Natural killer cell treated with Interleukin-12 subunit alpha and Interleukin-12 subunit beta and Interleukin-15 and Interleukin-18, amount 100 ng/mL, for 72 hours (primary cell): ENCODE results near the gene GPT2. TPM values are rescaled to one million over a fixed set of nuclear protein-coding genes. Genes with fewer than 3 reads are reported as not detected.

ENCODE experiments used
- ATAC-seq, 2 donors: fragments of 150-1000 bp; cut with Tn5 transposase in 1 of 2; sonication (Bioruptor Pico), chemical (Tn5 transposase) in 1 of 2; 2 replicates each; pipeline ENCODE4 v1.10.0; 2021
- DNase-seq: peaks from one replicate; pipeline ENCODE4 v3.0.0; 2022; ENCODE audit warnings: low spot score
- H3K27ac Mint-ChIP-seq, 2 donors: 1 replicate in 1 of 2; 2 replicates in 1 of 2; pipeline ENCODE4 v1.8.0; 2022; ENCODE audit warnings: mixed read lengths in 2 of 2, mild to moderate bottlenecking in 1 of 2, moderate library complexity in 1 of 2
- H3K27me3 Mint-ChIP-seq, 2 donors: 1 replicate in 1 of 2; 2 replicates in 1 of 2; pipeline ENCODE4 v1.8.0; 2022; ENCODE audit warnings: mixed read lengths in 2 of 2
- H3K36me3 Mint-ChIP-seq: one replicate; pipeline ENCODE4 v1.8.0; 2022; ENCODE audit warnings: mixed read lengths
- H3K4me1 Mint-ChIP-seq, 2 donors: 1 replicate in 1 of 2; 2 replicates in 1 of 2; pipeline ENCODE4 v1.8.0; 2022; ENCODE audit warnings: low read depth in 2 of 2, mixed read lengths in 2 of 2, mild to moderate bottlenecking in 1 of 2
- H3K4me3 Mint-ChIP-seq: one replicate; pipeline ENCODE4 v1.8.0; 2022; ENCODE audit warnings: mixed read lengths
- H3K9me3 Mint-ChIP-seq: 2 replicates; pipeline ENCODE4 v1.8.0; 2022; ENCODE audit warnings: mixed read lengths
- total RNA-seq, 2 donors: library from RNA; stranded (reverse); gene quantifications; one replicate each; pipeline ENCODE4 v1.2.3, GENCODE V29; 2022

GPT2 gene
- total RNA-seq, 2 donors from 2014 or later = 10.0 to 10.4 TPM

- Mint-ChIP-seq H3K4me1 (peaks cover 0 to 4% of the 10 kb centered on the region in 2 donors), H3K27me3 (no peaks in the 10 kb centered on the region), H3K9me3 (no peaks in the 10 kb centered on the region), H3K4me3 (no peak overlapping the region), H3K27ac (no peak overlapping the region), H3K36me3 (no peaks in the 10 kb centered on the region)
- ATAC-seq (no peak), DNase-seq (no peak)
Measured at GRCh38 chr16:46911650-46912049, 27.5 kb downstream of the GPT2 start.

GRCh38 chr16:46914556-46915201 is 30.5 kb downstream of the GPT2 start:
- Mint-ChIP-seq H3K9me3 (no peaks in the 10 kb centered on the region), H3K4me3 (no peak overlapping the region), H3K27me3 (no peaks in the 10 kb centered on the region), H3K4me1 (no peaks in the 10 kb centered on the region), H3K27ac (no peak overlapping the region), H3K36me3 (no peaks in the 10 kb centered on the region)
- ATAC-seq (no peak), DNase-seq (no peak)

- no peak overlapping the region for H3K4me3 Mint-ChIP-seq
- no peak overlapping the region for H3K27ac Mint-ChIP-seq
- H3K9me3 Mint-ChIP-seq = no peaks in the 10 kb centered on the region
- DNase-seq (no peak), ATAC-seq (no peak)
- no peaks in the 10 kb centered on the region for H3K4me1 Mint-ChIP-seq
- H3K36me3 Mint-ChIP-seq = no peaks in the 10 kb centered on the region
- H3K27me3 Mint-ChIP-seq = no peaks in the 10 kb centered on the region
Measured at GRCh38 chr16:46915483-46916025, 31.4 kb downstream of the GPT2 start.

- no peak for ATAC-seq
- Mint-ChIP-seq H3K9me3 (no peaks in the 10 kb centered on the region), H3K4me3 (no peak overlapping the region)
Measured at GRCh38 chr16:46916980-46917379, 32.8 kb downstream of the GPT2 start.

GRCh38 chr16:46918400-46918799 is 34.2 kb downstream of the GPT2 start:
- Mint-ChIP-seq H3K4me3 (no peak overlapping the region), H3K27ac (no peak overlapping the region), H3K9me3 (no peaks in the 10 kb centered on the region), H3K27me3 (no peaks in the 10 kb centered on the region), H3K4me1 (no peaks in the 10 kb centered on the region), H3K36me3 (no peaks in the 10 kb centered on the region)
- DNase-seq (no peak), ATAC-seq (no peak)

More at GRCh38 chr16:46916980-46917379, 32.8 kb downstream of the GPT2 start:
- Mint-ChIP-seq H3K27ac (no peak overlapping the region), H3K36me3 (no peaks in the 10 kb centered on the region), H3K27me3 (no peaks in the 10 kb centered on the region), H3K4me1 (no peaks in the 10 kb centered on the region)
- no peak for DNase-seq

GRCh38 chr16:46918905-46919792 is 35.0 kb downstream of the GPT2 start:
- no peaks in the 10 kb centered on the region for H3K36me3 Mint-ChIP-seq
- no peak for DNase-seq
- H3K27ac Mint-ChIP-seq = no peak overlapping the region
- H3K4me3 Mint-ChIP-seq = no peak overlapping the region
- H3K27me3 Mint-ChIP-seq = no peaks in the 10 kb centered on the region
- no peaks in the 10 kb centered on the region for H3K9me3 Mint-ChIP-seq
- H3K4me1 Mint-ChIP-seq = no peaks in the 10 kb centered on the region
- peak in 1 of 2 donors; percentile 18 for ATAC-seq

- no peak overlapping the region for H3K27ac Mint-ChIP-seq
- DNase-seq (no peak), ATAC-seq (peak in 1 of 2 donors; percentile 10)
- no peak overlapping the region for H3K4me3 Mint-ChIP-seq
- H3K4me1 Mint-ChIP-seq = no peaks in the 10 kb centered on the region
- H3K36me3 Mint-ChIP-seq = no peaks in the 10 kb centered on the region
- H3K27me3 Mint-ChIP-seq = no peaks in the 10 kb centered on the region
- no peaks in the 10 kb centered on the region for H3K9me3 Mint-ChIP-seq
Measured at GRCh38 chr16:46920402-46921068, 36.4 kb downstream of the GPT2 start.

GRCh38 chr16:46922239-46922638 is 38.1 kb downstream of the GPT2 start:
- H3K27me3 Mint-ChIP-seq = no peaks in the 10 kb centered on the region
- no peaks in the 10 kb centered on the region for H3K9me3 Mint-ChIP-seq
- H3K4me1 Mint-ChIP-seq = no peaks in the 10 kb centered on the region
- H3K36me3 Mint-ChIP-seq = no peaks in the 10 kb centered on the region
- H3K27ac Mint-ChIP-seq = no peak overlapping the region
- no peak for ATAC-seq
- DNase-seq = no peak
- no peak overlapping the region for H3K4me3 Mint-ChIP-seq

- ATAC-seq (no peak), DNase-seq (no peak)
- Mint-ChIP-seq H3K36me3 (no peaks in the 10 kb centered on the region), H3K4me1 (no peaks in the 10 kb centered on the region), H3K9me3 (no peaks in the 10 kb centered on the region), H3K4me3 (no peak overlapping the region), H3K27ac (no peak overlapping the region), H3K27me3 (no peaks in the 10 kb centered on the region)
Measured at GRCh38 chr16:46923513-46924295, 39.5 kb downstream of the GPT2 start.

- ATAC-seq = no peak
- no peak overlapping the region for H3K4me3 Mint-ChIP-seq
- no peaks in the 10 kb centered on the region for H3K9me3 Mint-ChIP-seq
- DNase-seq = no peak
- no peaks in the 10 kb centered on the region for H3K4me1 Mint-ChIP-seq
- no peaks in the 10 kb centered on the region for H3K36me3 Mint-ChIP-seq
- no peaks in the 10 kb centered on the region for H3K27me3 Mint-ChIP-seq
- H3K27ac Mint-ChIP-seq = no peak overlapping the region
Measured at GRCh38 chr16:46924402-46924801, 40.2 kb downstream of the GPT2 start.

GRCh38 chr16:46926470-46927225 is 42.5 kb downstream of the GPT2 start:
- Mint-ChIP-seq H3K36me3 (no peaks in the 10 kb centered on the region), H3K27ac (no peak overlapping the region), H3K9me3 (no peaks in the 10 kb centered on the region), H3K27me3 (no peaks in the 10 kb centered on the region), H3K4me1 (no peaks in the 10 kb centered on the region), H3K4me3 (no peak overlapping the region)
- DNase-seq = no peak
- no peak for ATAC-seq

GRCh38 chr16:46927273-46927672 is 43.1 kb downstream of the GPT2 start:
- H3K27ac Mint-ChIP-seq = peak overlapping the region in 1 of 2 donors; percentile 43
- ATAC-seq = no peak
- no peaks in the 10 kb centered on the region for H3K9me3 Mint-ChIP-seq
- H3K36me3 Mint-ChIP-seq = no peaks in the 10 kb centered on the region
- DNase-seq = no peak
- H3K27me3 Mint-ChIP-seq = no peaks in the 10 kb centered on the region
- no peaks in the 10 kb centered on the region for H3K4me1 Mint-ChIP-seq
- H3K4me3 Mint-ChIP-seq = no peak overlapping the region

- Mint-ChIP-seq H3K4me3 (no peak overlapping the region), H3K36me3 (no peaks in the 10 kb centered on the region), H3K27me3 (no peaks in the 10 kb centered on the region), H3K27ac (no peak overlapping the region), H3K9me3 (no peaks in the 10 kb centered on the region), H3K4me1 (no peaks in the 10 kb centered on the region)
- ATAC-seq = no peak
- DNase-seq = no peak
Measured at GRCh38 chr16:46928811-46929210, 44.6 kb downstream of the GPT2 start.
